Stromal cell of bone marrow (primary cell): Measurements from ENCODE around the gene FGFRL1.
A peak's percentile ranks its signal among the peaks of the same experiment; 100 is the strongest.
"Not testable (repeated sequence)": the region's sequence is repeated elsewhere in the genome, so short reads cannot be mapped to it uniquely, and the experiment has no call there.

Source experiments
- DNase-seq: peaks from one replicate; pipeline ENCODE4 v3.0.0-alpha.2; 2012; ENCODE audit warnings: low read depth

FGFRL1 gene

DNA sequence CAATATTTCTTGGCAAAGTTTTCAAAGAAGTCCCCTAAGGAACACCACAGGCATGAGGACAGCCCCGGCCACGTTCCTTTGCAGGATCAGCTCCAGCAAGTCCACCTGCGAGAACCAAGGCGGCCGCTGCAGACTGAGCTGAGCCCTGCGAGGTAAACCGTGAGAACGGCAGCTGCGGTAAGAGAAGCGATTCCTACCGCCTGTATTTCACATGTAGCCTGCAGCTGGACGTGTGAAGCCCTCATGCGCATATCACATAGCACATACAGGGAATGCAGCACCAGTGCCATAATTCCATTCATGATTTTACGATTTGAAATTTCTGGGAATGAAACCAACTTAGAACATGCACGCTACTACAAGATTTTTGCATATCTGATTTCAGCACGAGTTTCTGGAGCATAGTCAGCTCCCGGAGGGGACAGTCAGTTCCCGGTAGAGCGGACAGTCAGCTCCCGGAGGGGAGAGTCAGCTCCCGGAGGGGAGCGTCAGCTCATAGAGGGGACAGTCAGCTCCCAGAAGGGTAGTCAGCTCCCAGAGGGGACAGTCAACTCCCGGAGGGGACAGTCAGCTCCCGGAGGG is 41.7 kb downstream of the FGFRL1 start:
- peak; percentile 83 for DNase-seq

DNA sequence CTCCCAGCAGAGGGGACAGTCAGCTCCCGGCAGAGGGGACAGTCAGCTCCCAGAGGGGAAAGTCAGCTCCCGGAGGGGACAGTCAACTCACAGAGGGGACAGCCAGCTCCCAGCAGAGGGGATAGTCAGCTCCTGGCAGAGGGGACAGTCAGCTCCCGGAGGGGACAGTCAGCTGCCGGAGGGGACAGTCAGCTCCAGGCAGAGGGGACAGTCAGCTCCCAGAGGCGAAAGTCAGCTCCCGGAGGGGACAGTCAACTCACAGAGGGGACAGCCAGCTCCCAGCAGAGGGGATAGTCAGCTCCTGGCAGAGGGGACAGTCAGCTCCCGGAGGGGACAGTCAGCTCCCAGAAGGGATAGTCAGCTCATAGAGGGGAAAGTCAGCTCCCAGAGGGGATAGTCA is 42.5 kb downstream of the FGFRL1 start:
- not testable (repeated sequence) for DNase-seq

DNA sequence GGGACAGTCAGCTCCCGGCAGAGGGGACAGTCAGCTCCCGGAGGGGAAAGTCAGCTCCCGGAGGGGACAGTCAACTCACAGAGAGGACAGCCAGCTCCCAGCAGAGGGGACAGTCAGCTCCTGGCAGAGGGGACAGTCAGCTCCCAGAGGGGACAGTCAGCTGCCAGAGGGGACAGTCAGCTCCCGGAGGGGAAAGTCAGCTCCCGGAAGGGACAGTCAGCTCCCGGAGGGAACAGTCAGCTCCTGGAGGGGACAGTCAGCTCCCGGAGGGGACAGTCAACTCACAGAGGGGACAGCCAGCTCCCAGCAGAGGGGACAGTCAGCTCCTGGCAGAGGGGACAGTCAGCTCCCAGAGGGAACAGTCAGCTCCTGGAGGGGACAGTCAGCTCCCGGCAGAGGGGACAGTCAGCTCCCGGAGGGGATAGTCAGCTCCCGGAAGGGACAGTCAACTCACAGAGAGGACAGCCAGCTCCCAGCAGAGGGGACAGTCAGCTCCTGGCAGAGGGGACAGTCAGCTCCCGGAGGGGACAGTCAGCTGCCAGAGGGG is 43.3 kb downstream of the FGFRL1 start:
- DNase-seq: not testable (repeated sequence)

DNA sequence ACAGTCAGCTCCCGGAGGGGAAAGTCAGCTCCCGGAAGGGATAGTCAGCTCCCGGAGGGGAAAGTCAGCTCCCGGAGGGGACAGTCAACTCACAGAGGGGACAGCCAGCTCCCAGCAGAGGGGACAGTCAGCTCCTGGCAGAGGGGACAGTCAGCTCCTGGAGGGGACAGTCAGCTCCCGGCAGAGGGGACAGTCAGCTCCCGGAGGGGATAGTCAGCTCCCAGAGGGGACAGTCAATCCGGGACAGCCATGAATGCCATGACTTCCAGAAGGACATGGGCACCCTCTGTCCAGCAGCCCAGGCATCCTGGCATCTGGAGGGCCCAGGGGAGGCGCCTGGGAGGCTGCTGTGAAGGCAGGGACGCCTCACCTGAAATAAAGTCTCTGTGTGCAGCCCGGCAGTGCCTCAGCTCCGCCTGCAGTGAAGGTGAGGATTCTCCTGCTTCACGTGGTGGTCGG is 43.8 kb downstream of the FGFRL1 start:
- not testable (repeated sequence) for DNase-seq

DNA sequence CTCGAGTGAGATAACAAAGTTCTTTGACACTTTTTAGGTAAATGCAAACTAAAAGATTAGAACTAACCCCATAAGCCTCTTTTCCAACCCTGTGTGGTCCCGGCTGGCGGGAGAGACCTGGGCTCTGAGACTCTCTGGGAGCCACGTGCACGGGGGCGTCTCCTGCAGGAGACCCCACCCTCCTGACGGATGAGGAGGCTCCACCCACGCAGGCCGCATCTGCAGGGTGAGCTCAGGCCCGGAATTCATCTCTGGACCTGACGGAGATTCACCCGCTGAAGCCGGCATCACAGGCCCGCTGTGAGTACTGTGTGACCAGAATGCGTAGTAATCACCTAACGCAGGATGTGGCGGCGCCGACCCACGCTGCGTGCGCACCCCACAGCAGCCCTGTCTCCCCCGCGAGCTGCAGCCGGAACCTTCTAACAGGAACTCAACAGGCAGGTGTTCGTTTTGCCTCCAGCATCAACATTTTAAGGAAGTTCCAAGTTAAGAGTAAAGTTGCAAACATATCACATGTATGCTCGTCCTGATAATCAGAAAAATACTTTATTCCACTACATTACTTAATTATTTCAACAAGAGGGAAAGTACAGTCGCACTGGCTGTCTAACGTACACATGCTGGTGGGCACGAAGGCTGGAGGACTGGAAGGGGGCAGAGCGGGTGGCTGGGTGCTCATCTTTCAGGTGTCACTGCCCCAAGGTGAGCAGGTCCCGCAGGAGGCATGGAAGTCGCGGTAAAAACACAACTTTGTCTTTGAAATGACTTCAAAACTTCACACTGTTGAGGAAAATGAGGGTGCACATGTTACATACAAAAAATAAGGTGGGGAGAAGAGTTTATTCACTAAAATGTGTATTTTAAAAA is 44.5 kb downstream of the FGFRL1 start:
- DNase-seq: no peak

DNA sequence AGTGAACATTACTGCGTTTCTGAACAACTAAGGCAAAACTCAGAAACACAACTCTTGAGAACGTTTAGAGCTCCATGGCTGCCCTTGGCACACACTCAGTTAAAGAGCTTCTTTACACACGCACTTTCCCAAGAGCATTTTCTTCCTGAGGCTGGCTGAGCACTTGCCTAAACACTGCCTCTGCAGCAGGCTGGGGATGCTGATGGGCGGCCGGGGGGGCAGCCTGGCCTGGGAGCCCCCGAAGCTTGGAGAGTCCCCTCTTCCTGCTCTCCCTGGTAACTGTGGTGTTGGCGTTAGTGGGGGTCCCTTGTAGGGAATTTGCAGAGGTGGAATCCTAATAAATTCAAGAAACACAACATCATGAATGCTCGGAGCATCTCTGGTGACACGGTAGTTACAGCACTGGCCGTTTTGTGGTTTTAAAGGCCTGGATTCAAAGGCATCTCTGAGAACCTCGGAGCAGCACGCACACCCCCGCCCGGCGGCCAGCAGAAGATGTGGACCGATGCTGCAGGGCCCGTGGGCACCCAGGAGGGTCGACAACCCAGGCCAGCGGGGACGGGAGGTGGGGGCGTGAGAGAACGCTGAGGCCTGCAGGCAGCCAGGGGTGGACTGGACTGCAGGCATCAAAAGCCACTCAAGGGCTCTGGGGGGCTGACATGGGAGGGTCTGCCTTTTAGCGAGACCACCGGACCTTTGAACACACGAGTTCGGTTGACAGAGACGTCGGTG is 45.4 kb downstream of the FGFRL1 start:
- DNase-seq: no peak

DNA sequence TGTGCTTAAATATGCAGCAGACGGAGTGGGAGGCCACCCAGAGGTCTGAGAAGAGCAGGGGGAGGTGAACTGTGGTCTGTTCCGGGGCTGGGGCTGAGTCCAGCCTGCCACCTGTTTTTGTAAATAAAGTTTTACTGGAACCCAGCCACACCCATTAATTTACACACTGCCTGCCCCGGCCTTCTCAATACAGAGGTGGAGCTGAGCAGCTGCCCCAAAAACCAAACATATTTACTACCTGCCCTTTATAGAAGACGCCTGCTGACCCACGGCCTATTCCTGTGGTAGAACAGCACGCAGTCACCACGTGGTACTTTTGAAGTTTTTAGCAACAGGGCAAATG is 45.9 kb downstream of the FGFRL1 start:
- DNase-seq: no peak

DNA sequence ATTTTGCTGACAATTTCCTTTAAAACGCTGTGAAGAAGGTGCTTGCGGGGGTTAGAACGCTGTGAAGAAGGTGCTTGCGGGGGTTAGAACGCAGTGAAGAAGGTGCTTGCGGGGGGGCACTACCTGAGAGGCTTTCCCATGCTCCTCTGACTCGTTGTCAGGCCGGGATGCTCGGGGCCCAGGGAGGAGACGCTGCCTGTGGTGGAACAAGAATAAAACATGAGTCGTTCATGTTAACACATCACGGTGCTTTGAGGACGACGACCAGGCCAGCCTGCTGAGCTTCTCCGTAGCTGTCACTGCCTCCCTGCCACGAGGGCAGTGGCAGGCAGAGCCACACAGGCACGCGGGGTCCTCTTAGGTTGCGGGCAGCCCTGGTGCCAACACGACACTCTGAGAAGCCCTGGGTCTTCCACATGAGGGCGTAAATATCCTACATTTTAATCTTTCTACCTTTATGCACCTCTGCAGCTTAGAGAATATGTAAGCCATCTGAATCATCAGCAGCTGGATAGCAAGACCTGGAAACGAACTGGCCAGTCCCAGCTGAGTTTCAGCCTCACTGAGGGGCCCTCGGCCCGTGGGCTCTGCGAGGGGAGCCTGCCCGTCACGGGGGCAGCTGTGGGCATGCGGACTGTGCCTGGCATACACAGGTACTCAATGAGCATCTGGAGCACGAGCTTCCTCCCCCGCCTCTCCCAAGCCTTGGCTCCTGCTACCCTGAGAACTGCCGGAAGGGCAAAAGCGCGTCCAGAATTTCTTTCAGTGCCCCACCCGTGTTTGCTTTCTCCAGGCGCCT is 47.0 kb downstream of the FGFRL1 start:
- no peak for DNase-seq

DNA sequence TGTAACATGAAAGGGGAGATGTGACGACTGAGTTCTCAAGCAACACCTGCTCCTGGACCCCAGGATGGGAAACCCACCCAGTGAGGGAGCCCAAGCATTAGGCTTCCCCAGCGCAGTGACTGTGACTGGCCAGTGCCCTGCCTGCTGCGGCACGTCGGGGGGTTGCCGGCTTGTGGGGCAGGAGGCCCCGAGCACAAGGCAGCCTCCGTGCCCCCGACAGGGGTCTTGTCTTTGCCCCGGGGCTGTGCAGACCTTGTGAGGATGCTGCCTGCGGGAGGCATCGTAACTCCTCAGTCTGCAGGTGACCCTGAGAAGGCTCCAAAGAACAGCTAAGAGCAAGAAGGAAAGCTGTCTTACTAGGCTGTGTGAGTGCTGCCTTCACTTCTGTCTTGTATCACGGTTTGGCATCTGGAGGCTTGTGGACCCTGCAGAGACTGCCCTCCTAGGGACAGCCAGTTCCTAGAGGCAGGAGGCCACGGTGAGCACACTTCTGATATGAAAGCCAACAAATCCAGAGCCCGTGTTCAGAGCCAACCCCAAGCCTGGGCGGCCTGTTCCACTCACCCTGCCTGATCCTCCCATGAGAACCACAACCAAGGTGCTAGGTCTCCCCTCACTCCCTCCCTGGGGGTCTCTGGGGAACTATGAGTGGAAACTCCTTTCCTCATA is 47.7 kb downstream of the FGFRL1 start:
- DNase-seq: no peak

DNA sequence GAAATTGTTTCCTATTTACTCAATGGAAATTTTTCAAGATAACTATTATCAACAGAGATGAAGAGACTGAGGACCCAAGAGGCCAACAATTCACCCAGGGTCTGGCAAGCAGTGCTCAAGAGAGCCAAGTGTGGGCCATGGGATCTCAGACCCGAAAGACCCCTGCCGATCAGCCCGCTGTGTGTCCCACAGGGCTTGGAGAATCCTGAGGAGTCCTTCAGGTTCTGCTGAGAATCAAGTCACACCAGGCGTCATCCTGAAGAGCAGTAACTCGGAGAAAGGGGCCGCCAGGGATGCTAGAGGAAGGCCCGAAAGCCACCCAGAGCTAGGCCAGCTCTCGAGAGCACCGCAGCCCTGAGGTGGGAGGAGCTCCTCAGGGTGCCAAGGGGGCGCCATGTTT is 48.7 kb downstream of the FGFRL1 start:
- DNase-seq: no peak

DNA sequence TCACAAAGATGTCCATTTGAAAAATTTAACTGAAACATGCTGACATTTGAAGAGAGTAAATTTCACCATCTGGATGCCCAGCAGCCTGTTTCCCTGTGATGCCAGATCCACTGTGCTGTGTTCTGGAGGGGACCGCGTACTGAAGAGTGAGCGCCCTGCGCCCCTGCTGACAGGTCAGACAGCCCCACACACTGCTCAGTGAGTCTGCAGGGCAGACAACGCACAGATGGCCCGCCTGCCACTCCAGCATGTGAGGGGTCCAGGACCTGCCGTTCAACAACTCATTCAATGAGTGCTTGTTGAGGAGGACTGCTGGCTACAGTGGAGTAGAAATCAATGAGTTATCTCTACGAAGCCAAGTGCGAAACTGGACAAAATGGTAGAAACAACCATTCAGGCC is 49.2 kb downstream of the FGFRL1 start:
- no peak for DNase-seq

DNA sequence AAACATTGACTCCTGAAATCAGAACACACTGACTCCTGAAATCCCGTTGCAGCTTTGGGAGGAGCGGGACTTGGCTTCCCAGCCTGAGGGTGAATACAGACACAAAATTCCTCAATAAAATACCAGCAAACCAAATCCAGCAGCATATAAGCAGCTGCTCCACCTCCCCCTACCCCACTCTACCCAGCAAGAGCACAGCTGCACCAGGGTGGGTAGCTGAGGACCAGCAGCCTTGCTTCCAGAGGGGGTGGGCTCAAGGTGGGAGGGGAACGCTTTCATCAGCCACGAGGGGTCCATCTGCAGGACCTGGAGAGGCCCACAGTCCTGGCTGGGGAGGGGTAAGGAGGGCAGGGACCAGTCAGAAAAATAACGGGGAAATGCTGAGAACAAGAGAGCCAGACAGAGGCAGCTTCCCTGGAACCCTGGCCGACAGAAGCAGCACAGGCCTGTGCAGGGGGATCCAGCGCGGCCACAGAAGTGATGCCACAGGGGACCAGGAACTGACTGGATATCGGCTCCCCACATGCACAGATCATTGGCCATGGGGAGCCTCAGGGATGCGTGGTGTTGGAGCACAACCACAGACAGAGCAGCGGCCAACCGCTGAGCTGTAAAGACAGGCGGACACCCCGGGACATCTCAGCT is 49.8 kb downstream of the FGFRL1 start:
- no peak for DNase-seq

DNA sequence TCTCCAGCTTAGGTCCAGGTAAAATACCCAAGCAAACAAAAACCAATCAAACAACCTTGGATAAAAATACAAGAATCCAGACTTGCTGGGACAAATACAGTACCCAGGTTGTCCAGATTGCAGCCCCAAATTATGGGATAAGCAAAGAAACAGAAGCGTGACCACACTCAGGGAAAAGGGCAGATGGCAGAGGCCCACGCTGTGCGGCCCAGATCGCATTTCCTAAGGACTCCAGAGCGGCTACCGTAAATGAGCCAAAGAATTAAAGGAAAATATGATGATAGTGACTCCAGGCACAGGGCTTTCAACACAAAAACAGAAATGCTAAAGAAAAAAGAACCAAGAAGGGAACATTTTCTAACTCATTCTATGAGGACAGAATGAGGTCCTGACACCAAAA is 50.3 kb downstream of the FGFRL1 start:
- DNase-seq: no peak

DNA sequence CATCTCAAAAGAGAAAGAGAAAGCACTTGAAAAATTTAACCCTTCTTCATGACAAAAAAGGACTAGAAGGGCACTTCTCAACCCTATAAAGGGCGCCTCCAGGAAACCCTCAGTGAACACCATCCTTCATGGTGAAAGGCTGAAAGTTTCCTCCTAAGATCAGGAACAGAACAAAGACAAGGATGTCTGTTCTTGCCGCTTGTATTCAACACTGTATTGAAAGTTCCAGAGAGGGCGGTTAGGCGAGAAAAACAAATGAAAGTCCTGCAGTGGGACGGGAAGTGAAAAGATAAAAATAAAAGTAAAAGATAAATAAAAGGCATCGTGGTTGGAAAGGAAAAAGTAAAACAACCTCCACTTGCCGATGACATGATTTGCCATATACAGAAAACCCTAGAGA is 51.0 kb downstream of the FGFRL1 start:
- DNase-seq: no peak

DNA sequence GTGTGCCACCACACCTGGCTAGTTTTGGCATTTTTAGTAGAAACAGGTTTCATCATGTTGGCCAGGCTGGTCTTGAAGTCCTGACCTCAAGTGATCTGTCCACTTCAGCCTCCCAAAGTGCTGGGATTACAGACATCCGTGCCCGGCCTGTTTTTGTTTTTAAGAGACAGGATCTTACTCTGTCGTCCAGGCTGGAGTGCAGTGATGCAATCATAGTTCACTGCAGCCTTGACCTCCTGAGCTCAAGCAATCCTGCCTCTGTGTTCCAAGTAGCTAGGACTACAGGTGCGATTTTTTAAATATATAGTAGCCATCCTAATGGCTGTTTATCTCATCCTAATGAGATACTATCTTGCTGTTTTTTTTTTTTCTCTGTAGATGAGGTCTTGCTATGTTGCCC is 54.3 kb downstream of the FGFRL1 start:
- no peak for DNase-seq

DNA sequence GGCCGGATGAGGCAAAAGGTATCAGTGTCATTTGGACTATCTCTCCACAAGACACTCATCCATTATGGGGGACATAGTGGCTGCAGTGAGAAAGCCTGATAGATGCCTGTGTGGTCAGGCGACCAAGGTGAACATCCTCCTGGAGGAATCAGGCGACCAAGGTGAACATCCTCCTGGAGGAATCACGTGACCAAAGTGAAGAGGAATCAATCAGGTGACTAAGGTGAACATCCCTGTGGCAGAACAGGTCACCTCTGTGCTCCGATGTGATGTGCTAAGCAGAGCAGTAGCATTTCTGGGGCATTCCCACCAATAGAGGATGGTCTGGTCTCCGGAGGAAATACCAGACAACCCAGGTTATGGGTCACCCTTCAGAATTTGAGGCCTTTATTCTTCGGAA is 58.0 kb downstream of the FGFRL1 start:
- DNase-seq: no peak

DNA sequence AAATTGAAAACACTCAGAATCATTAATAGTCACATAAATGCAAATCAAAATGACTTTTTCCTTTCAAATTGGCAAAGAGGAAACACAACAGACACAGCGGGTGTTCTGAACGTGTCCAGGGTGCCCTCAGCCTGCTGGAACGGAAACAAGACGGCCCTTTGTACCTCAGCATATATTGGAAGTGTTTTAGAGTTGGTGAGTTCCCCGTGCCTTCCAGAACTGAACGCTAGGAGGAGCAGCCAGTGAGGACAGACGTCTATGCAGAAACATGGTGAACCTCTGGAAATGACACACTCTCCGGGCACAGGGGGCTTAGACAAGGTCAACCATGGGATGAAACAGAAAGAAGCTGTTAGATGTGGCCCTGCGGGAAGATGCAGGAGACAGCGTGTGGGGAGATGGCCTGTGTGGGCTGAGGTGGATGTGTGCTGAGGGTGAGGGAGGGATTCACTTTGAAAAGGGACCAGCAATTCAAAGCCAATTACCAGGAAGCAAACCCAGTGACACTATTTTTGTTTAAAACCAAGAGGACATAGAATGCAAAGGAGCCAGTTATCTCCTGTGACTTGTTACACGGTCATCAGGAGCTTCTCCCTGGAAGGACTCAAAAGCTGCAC is 61.5 kb downstream of the FGFRL1 start:
- DNase-seq: peak; percentile 43

DNA sequence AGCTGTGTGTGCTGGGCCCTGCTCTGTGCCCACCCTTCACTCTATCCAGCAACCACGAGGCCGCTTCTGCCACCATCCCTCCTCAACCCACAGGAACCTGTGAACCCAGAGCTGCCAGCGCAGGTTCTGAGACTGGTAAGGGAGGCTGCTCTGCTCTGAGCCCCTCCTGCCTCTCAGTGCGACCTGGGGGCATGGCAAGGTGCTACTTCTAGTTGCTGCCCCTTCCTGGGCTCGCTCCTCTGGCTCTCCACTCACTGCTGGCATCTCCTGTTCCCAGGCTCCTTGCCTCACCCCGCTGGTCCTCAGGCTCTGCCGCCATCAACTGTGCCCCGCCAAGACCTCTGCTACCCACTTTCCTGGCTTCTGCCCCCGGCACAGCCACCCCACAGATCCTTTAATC is 62.7 kb downstream of the FGFRL1 start:
- no peak for DNase-seq

DNA sequence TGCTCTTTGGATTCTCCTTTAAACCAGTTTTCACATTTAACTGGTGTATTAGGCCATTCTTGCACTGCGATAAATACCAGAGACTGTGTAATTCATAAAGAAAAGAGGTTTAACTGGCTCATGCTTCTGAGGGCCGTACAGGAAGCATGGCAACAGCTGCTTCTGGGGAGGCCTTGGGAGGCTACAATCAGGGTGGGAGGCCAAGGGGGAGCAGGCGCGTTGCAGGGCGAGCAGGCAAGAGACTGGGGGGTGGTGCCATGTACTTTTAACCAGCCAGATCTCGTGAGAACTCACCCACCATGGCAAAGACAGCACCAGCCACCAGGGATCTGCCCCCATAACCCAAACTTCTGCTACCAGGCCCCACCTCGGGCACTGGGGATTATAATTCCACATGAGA is 63.8 kb downstream of the FGFRL1 start:
- no peak for DNase-seq
